Astrocyte (in vitro differentiated cells and primary cell): Measurements from ENCODE around the gene MSX2. TPM values are rescaled to one million over a fixed set of nuclear protein-coding genes. Genes with fewer than 3 reads are reported as not detected.

Experiments used
- DNase-seq: peaks from one replicate; pipeline ENCODE4 v3.0.0-alpha.2; 2010; ENCODE audit warnings: low read depth
- FAIRE-seq: peaks from 2 replicates; lab custom pipeline; 2011; peaks lifted over from hg19 to GRCh38; lab: Jason Lieb, UNC
- H2AFZ ChIP-seq: 2 replicates; pipeline ENCODE4 v1.6.0; 2012; ENCODE audit warnings: low read depth, low read length, inconsistent platforms
- H3K27ac ChIP-seq: 2 replicates; pipeline ENCODE4 v1.5.1; 2011; ENCODE audit warnings: low read depth, low read length, inconsistent platforms
- H3K27me3 ChIP-seq: 2 replicates; pipeline ENCODE4 v1.6.0; 2011; ENCODE audit warnings: low read length, inconsistent platforms; ENCODE audit not compliant: insufficient read depth
- H3K36me3 ChIP-seq: 2 replicates; pipeline ENCODE4 v1.5.1; 2011; ENCODE audit warnings: low read length, inconsistent platforms; ENCODE audit not compliant: insufficient read depth
- H3K4me1 ChIP-seq: 2 replicates; pipeline ENCODE4 v1.5.1; 2011; ENCODE audit warnings: low read length, inconsistent platforms; ENCODE audit not compliant: insufficient read depth
- H3K4me2 ChIP-seq: 2 replicates; pipeline ENCODE4 v1.6.0; 2012; ENCODE audit warnings: low read length, inconsistent platforms
- H3K4me3 ChIP-seq: 2 replicates; pipeline ENCODE4 v1.5.1; 2011; ENCODE audit warnings: low read depth, mild to moderate bottlenecking, low read length, inconsistent platforms; ENCODE audit not compliant: insufficient read depth
- H3K79me2 ChIP-seq: 2 replicates; pipeline ENCODE4 v1.6.0; 2012; ENCODE audit warnings: mild to moderate bottlenecking, low read length, inconsistent platforms; ENCODE audit not compliant: insufficient read depth
- H3K9ac ChIP-seq: 2 replicates; pipeline ENCODE4 v1.6.0; 2012; ENCODE audit warnings: mild to moderate bottlenecking, low read length, inconsistent platforms
- H3K9me3 ChIP-seq: 2 replicates; pipeline ENCODE4 v1.5.1; 2012; ENCODE audit warnings: low read depth, mild to moderate bottlenecking, low read length, inconsistent platforms; ENCODE audit not compliant: insufficient read depth
- H4K20me1 ChIP-seq: 2 replicates; pipeline ENCODE4 v1.6.0; 2012; ENCODE audit warnings: low read length, inconsistent platforms; ENCODE audit not compliant: insufficient read depth
- H3K27ac Mint-ChIP-seq: one replicate; pipeline ENCODE4 v1.8.0; 2021; ENCODE audit warnings: mild to moderate bottlenecking, mixed read lengths; ENCODE audit not compliant: unreplicated experiment
- H3K27me3 Mint-ChIP-seq: one replicate; pipeline ENCODE4 v1.8.0; 2021; ENCODE audit warnings: low read depth, mixed read lengths; ENCODE audit not compliant: unreplicated experiment
- H3K36me3 Mint-ChIP-seq: one replicate; pipeline ENCODE4 v1.8.0; 2021; ENCODE audit warnings: low read depth, mixed read lengths; ENCODE audit not compliant: unreplicated experiment
- H3K4me1 Mint-ChIP-seq: one replicate; pipeline ENCODE4 v1.8.0; 2021; ENCODE audit warnings: low read depth, mixed read lengths; ENCODE audit not compliant: unreplicated experiment
- H3K4me3 Mint-ChIP-seq: one replicate; pipeline ENCODE4 v1.8.0; 2021; ENCODE audit warnings: mild to moderate bottlenecking, moderate library complexity, mixed read lengths; ENCODE audit not compliant: unreplicated experiment
- H3K9me3 Mint-ChIP-seq: one replicate; pipeline ENCODE4 v1.8.0; 2021; ENCODE audit warnings: mild to moderate bottlenecking, mixed read lengths; ENCODE audit not compliant: unreplicated experiment
- EZH2 ChIP-seq: IDR thresholded peaks from 2 replicates; pipeline ENCODE4 v1.6.1; 2012; ENCODE audit warnings: mild to moderate bottlenecking, low read length, inconsistent platforms; ENCODE audit not compliant: insufficient read depth
- total RNA-seq: library from RNA; stranded (reverse); gene quantifications from 2 replicates; pipeline ENCODE4 v1.2.1, GENCODE V29; 2021
- TF ChIP-seq, protein P1 (sequence below): IDR thresholded peaks from 2 replicates; pipeline ENCODE4 v1.5.1; 2011; ENCODE audit warnings: low read depth, mild to moderate bottlenecking, inconsistent platforms, low read length, moderate library complexity; ENCODE audit not compliant: insufficient read depth

Gene MSX2
- total RNA-seq, 1 donor from 2014 or later: 12.0 TPM

DNA sequence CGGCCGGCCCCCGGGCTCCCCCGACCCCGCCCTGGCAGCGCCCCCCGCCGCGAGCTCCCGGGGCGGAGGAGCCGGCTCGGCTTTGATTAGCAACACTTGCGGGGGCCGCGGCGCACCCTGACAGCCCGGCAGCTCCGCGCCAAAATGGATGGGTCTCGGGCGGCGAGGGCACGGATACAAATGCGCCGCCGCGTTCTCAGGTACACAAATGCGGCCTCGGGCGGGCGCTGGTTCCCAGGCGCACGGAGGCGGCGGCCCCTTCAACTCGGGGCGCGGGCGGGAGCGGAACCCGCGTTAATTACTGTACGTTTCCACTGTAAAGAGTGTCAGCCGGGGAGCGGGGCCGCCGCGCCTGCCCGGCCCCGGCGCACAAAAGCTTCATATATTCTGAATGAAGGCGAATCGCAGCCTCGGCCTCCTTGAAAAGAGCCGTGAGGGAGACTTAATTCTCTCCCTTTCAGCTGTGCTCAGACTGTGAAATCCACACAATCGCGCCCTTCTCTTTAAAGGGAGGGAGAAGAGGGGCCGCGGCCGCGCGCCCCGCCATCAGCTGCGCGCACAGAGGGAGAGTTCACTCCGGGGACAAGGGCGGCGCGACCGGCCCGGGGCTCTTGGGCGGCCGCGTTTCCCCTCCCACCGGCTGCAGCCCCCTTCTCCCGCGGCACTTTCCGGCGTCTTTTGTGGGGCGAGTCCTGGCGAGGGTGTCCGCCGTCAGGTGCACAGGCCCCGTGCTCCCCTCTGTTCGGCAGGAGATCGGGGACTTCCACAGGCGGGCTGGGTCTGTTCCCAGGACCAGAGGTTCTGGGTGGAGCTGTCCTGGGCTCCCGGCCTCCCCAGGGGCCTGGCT, 27.0 kb downstream of the MSX2 start:
- Mint-ChIP-seq H3K4me3 (peak overlapping the region; percentile 80), H3K36me3 (no peaks in the 10 kb centered on the region), H3K9me3 (no peaks in the 10 kb centered on the region), H3K27me3 (peaks cover 55% of the 10 kb centered on the region), H3K27ac (no peak overlapping the region), H3K4me1 (no peaks in the 10 kb centered on the region)
- Histone ChIP-seq H3K4me2 (peak overlapping the region; percentile 90), H2AFZ (peak overlapping the region; percentile 85), H3K4me1 (no peaks in the 10 kb centered on the region), H3K79me2 (no peaks in the 10 kb centered on the region), H3K36me3 (no peaks in the 10 kb centered on the region), H3K4me3 (peak overlapping the region; percentile 65), H3K27ac (no peak overlapping the region), H3K9me3 (no peaks in the 10 kb centered on the region), H3K9ac (peak overlapping the region; percentile 72), H3K27me3 (peaks cover 8% of the 10 kb centered on the region), H4K20me1 (no peaks in the 10 kb centered on the region)
- no peak for FAIRE-seq
- peak; percentile 69 for TF ChIP-seq EZH2
- TF ChIP-seq, protein P1, sequence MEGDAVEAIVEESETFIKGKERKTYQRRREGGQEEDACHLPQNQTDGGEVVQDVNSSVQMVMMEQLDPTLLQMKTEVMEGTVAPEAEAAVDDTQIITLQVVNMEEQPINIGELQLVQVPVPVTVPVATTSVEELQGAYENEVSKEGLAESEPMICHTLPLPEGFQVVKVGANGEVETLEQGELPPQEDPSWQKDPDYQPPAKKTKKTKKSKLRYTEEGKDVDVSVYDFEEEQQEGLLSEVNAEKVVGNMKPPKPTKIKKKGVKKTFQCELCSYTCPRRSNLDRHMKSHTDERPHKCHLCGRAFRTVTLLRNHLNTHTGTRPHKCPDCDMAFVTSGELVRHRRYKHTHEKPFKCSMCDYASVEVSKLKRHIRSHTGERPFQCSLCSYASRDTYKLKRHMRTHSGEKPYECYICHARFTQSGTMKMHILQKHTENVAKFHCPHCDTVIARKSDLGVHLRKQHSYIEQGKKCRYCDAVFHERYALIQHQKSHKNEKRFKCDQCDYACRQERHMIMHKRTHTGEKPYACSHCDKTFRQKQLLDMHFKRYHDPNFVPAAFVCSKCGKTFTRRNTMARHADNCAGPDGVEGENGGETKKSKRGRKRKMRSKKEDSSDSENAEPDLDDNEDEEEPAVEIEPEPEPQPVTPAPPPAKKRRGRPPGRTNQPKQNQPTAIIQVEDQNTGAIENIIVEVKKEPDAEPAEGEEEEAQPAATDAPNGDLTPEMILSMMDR: no peak
- DNase-seq: peak; percentile 11

DNA sequence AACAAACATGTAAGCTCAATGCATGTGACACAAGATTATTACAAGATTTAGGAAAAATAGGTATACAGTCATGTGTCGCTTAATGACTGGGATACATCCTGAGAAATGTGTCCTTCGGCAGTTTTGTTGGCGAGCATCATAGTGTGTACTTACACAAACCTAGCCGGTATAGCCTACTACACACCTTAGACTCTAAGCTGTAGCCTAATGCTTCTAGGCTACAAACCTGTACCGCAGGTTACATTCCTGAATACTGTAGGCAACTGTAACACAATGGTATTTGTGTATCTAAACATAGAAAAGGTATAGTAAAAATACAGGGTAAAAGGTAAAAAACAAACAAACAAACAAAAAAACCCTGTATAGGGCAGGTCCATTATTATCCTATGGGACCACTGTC, 27.7 kb downstream of the MSX2 start:
- Histone ChIP-seq H3K27me3 (peaks cover 8% of the 10 kb centered on the region), H3K9me3 (no peaks in the 10 kb centered on the region), H2AFZ (no peak overlapping the region), H3K4me2 (peak overlapping the region; percentile 90), H3K36me3 (no peaks in the 10 kb centered on the region), H3K4me3 (peak overlapping the region; percentile 65), H3K9ac (no peak overlapping the region), H3K79me2 (no peaks in the 10 kb centered on the region), H3K4me1 (no peaks in the 10 kb centered on the region), H3K27ac (no peak overlapping the region), H4K20me1 (no peaks in the 10 kb centered on the region)
- TF ChIP-seq EZH2: no peak
- TF ChIP-seq, protein P1: no peak
- H3K4me1 Mint-ChIP-seq: no peaks in the 10 kb centered on the region
- H3K36me3 Mint-ChIP-seq: no peaks in the 10 kb centered on the region
- no peak overlapping the region for H3K27ac Mint-ChIP-seq
- H3K27me3 Mint-ChIP-seq: peaks cover 50% of the 10 kb centered on the region
- no peaks in the 10 kb centered on the region for H3K9me3 Mint-ChIP-seq
- FAIRE-seq (no peak), DNase-seq (no peak)
- H3K4me3 Mint-ChIP-seq: peak overlapping the region; percentile 80

GRCh38 chr5:174755106-174755505, 30.7 kb downstream of the MSX2 start:
- Histone ChIP-seq H3K9ac (no peak overlapping the region), H3K27me3 (peaks cover 3% of the 10 kb centered on the region), H3K9me3 (no peaks in the 10 kb centered on the region), H3K4me1 (no peaks in the 10 kb centered on the region), H3K4me3 (no peak overlapping the region), H3K27ac (no peak overlapping the region), H4K20me1 (no peaks in the 10 kb centered on the region), H3K79me2 (no peaks in the 10 kb centered on the region), H3K4me2 (no peak overlapping the region), H2AFZ (no peak overlapping the region), H3K36me3 (no peaks in the 10 kb centered on the region)
- no peaks in the 10 kb centered on the region for H3K4me1 Mint-ChIP-seq
- DNase-seq: no peak
- no peak overlapping the region for H3K4me3 Mint-ChIP-seq
- peaks cover 2% of the 10 kb centered on the region for H3K9me3 Mint-ChIP-seq
- no peak for TF ChIP-seq EZH2
- TF ChIP-seq, protein P1: peak; percentile 41
- H3K27ac Mint-ChIP-seq: no peak overlapping the region
- peaks cover 45% of the 10 kb centered on the region for H3K27me3 Mint-ChIP-seq
- no peak for FAIRE-seq
- no peaks in the 10 kb centered on the region for H3K36me3 Mint-ChIP-seq
